Islet precursor cell (in vitro differentiated cells): Measurements from ENCODE around the gene SLC19A1.

ENCODE experiments used
- DNase-seq: peaks from one replicate; pipeline ENCODE4 v3.0.0-alpha.2; 2018

The SLC19A1 gene

GRCh38 chr21:45544449-45545235, 2.4 kb upstream of the SLC19A1 start:
- DNase-seq: peak; percentile 41

DNA sequence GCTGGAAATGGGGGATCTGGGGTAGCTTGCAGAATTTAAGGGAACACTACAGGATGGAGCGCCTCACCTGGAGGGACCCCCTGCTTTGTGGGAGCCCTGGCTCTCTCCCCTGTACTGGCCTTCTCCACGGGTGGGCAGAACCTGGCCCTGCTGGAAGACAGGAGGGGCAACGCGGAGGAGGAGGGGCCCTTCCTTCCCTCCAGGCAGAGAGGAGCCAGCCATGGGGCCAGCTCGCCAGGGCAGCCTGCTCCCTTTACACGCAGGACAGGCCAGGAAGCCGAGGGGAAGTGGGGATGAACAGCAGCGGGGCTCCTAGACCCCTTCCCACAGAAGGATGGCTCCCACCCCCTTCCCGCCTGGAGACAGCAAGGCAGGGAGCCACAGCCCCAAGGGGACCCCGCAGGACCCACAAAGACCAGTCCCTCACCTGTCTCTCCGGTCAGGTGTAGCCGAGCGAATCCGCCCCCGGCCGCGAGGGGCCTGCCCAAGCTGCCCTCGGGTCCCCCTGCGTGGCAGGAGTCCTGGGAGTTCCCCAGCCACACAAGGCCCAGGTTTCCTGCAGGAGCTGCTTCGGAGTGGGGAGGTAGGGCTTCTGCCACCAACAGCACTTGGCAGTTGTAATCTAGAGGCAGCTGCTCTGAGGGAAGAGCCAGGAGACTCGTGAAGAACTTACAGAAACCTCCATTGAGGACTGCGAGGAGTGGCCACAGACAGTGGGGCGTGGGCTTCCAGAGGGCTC, 1.6 kb upstream of the SLC19A1 start:
- peak; percentile 57 for DNase-seq

DNA sequence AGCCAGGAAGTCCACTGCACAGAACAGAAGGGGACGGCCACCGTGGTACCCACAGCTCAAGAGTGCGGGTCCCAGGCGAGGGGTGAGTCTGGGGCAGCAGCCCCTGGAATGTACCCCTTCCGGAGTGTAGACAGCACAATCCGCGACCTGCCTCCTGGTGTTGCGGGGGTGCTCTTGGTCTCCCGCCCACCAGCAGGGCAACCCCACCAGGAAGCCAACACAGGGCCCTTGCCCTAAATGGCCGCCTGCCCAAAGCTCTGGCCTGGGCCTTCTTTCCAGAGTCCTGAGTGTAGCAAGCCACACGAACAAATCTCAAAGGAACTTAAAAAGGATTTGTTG, 1.1 kb upstream of the SLC19A1 start:
- no peak for DNase-seq

GRCh38 chr21:45542667-45543370, 579 bp upstream of the SLC19A1 start:
- peak; percentile 54 for DNase-seq

DNA sequence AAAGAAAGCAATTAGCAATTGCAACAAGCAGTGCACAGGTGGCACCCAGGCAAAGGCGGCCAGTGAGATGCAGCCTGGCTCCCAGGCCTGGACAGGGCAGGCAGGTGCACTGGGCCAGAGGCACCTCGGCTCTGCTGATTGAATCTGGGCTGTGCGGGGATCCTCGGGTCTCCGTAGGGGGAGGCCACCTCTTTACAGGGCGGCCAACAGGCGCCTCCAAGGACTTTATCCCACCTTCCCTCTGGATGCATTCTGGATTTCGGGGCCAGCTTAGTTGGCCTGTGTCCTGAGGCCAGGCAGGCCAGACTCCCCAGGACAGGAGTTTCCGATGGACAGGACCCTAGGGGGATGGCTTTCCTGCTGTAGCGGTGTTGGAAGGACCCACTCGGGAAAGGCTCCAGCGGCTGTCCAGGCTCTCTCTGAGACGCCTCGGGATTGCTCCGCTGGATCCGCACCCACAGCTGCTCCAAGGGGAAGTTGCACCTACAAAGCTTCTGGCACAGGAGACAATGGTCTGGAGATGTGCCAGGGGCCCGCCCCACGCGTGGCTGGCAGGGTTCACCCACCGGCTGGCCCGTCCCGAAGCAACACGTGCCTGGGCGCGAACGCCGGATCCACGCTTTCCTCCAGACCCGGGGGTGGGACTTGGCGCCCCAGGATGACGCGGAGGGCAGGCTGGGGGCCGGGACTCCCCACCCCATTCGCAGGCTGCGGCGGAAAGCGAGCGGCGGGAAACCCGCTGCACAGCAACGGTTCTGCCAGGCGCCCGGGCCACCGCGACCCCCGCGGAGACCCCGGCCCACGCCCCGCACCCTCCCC, 810 bp downstream of the SLC19A1 start:
- DNase-seq: peak; percentile 52

DNA sequence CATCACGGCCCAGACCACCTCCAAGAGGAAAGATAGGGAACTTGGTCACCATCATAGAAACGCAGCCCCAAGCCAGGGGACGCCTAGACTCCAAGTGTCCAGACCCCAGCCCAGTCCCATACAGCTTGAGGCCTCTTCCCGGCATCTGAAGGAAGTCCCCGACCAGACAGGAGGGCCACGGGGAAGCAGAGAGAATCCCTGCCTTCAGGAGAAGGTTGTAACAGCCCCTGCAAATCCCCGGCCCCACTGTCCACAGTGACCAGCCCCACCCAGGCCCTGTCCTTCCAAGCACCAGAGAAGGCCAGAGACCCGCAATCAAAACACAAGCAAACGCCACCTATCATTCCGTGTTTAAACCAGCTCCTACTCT, 1.7 kb downstream of the SLC19A1 start:
- DNase-seq: peak; percentile 48

- DNase-seq: peak; percentile 49
These were observed 2.2 kb downstream of the SLC19A1 start for GRCh38 chr21:45539796-45540600.

GRCh38 chr21:45539046-45539795, 3.0 kb downstream of the SLC19A1 start:
- peak; percentile 53 for DNase-seq

DNA sequence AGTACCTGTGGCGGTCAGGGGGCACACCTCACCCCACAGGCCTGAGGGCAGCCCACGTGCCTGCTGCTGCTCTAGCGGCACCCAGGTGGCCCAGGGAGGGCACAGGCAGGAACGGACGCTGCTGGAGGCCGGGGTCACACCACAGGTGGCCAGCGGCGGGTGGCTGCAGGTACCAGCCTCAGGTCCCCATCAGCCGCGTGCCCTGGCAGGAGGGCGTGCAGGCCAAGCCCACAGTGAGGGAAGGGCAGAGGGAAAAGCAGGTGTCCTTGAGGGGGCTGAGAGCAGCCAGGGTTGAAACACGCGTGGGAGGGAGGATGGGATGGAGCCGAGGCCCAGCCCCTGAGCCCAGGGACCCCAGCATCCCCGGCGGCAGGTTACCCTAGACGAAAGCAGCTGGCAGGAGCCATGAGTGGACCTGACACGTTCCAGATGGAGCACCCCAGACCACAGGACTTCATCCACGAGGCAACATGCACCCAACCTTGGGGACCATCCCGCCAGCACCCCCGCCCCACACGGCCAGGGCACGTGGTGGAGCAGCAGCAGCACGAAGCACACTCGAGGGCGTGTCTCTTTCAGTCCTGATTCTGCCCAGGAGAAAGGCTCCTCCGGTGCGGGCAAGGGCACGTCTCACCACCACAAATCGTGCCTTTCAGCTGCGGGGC, 3.7 kb downstream of the SLC19A1 start:
- DNase-seq: peak; percentile 47

GRCh38 chr21:45537746-45538291, 4.4 kb downstream of the SLC19A1 start:
- DNase-seq: peak; percentile 31

GRCh38 chr21:45537111-45537745, 5.0 kb downstream of the SLC19A1 start:
- DNase-seq: peak; percentile 46

DNA sequence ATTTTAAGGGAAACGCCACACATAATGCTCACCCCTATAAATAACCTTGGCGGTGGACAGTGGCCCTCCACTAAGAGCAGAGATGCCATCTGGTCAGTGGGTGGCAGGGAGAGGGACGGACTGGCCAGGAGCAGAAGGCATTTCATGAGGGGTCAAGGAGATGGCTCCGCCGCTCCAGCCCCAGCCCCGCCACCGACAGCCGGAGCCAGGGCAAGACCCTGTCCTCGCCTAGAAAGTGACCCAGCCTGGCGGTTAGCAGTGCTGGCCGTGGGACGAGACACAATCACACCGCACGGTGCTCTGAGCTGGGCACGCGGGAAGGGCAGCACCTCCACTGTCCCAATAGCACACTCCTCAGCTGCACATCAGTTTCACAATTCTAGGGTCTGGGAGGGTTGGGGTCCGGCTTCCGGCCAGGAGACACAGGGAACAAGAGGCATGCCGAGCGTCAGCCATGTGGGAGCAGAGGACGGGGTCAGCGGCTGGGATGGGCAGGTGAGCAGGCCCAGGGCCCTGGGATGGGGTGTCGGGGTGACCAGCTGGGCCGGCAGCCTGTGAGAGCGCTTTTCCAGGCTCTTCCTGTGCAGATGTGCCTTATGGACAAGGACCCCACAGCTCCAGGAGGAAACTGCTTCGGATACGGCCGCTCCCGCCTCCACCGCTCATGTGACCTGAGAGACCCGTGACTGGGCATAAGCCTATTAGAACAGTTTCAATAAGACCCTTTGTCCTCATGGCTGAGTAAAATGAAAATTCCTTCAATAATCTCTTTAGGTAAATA, 5.7 kb downstream of the SLC19A1 start:
- DNase-seq: peak; percentile 50

- peak; percentile 47 for DNase-seq
These were observed 6.7 kb downstream of the SLC19A1 start for GRCh38 chr21:45535341-45536081.

DNA sequence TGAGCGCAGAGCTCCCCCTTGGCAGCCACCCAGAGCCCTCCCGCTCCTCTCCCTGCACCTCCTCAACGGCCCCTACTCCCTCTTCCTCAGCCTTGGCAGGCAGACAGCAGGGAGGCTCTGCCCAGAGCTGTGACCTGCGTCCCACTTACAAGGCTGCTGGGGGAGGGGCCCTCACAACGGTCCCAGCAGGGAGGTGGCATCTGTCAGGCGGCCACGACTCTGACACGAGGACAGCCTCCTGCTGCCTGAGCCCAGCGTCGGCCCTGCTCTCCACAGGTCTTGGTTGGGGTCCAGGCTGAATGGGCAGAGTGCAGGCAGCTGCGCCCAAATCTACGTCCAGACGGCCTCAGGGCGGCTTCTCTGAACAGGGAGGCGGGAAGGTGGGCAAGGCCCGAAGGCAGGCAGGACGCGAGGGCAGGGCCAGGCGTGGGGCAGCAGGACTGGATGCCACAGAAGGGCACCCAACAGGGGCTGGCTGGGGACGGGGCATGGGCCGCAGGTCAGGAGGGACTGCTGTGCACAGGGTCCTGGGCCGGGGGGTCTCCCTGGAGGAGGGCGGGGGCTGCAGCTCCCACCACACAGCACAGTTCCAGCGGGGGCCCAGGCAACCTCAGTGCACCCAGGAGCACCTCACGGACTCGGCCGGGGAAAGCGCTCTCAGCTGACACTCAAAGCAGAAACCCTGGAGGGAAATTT, 7.5 kb downstream of the SLC19A1 start:
- peak; percentile 55 for DNase-seq

DNA sequence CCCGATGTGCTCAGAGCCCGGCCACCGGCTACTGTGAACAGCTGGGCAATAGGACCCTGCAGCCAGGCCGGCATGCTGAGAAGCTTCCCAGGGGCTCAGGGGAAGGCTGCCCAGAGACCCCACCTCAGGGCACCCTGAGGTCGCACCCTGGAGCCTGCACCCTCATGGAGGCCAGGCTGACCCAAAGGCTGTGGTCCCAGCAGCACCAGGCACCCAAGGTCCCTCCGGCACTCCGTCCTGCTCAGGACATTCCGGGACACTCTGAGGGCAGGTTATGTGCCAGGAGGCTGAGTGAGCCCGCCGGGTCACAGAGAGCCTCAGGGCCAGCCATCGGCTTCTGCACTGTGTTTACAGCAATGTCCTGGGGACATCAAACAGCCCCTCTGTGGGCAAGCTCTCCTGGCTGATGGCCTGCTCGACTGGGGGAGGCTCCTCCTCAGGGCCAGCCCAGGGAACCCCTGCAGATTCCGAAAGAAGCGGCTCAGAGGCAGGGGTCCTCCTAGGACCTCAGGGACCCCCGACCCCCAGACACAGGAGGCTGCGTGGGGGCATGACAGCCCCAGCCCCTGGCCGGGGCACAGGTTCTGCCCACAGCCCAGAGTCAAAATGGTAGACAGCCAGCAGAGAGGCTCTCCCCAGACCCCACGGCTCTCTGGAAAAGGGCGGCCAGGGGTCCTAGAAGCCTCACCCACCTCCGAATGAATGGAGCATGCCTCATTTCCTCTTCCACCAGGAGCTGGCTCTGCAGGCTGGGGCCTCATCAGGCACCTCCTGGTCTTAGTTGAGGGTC, 8.2 kb downstream of the SLC19A1 start:
- DNase-seq: peak; percentile 40

- peak; percentile 40 for DNase-seq
These were observed 8.8 kb downstream of the SLC19A1 start for GRCh38 chr21:45533361-45533845.
